GM12878 (cell line): Measurements from ENCODE around the gene TNFAIP8L1.

Source experiments
- ATF3 ChIP-seq: IDR thresholded peaks from 2 replicates; pipeline ENCODE4 v1.6.1; 2011; ENCODE audit warnings: low read depth, mild to moderate bottlenecking, low read length, moderate library complexity, borderline replicate concordance; ENCODE audit errors: extremely low read depth
- CUX1 ChIP-seq: IDR thresholded peaks from 2 replicates; pipeline ENCODE4 v1.6.1; 2012; ENCODE audit warnings: improper control_type of control experiment, low read depth, low read length; ENCODE audit not compliant: insufficient replicate concordance
- FOXM1 ChIP-seq: IDR thresholded peaks from 2 replicates; pipeline ENCODE4 v1.6.1; 2012; ENCODE audit warnings: low read depth, mild to moderate bottlenecking, inconsistent platforms, low read length, moderate library complexity
- HDAC6 ChIP-seq: fragments of 200-600 bp; sonication (generic); IDR thresholded peaks from one replicate; pipeline ENCODE4 v1.8.0; 2017; ENCODE audit warnings: antibody characterized with exemption; ENCODE audit not compliant: unreplicated experiment
- IRF4 ChIP-seq: IDR thresholded peaks from 2 replicates; pipeline ENCODE4 v1.6.1; 2011; ENCODE audit warnings: low read depth, low read length
- MXI1 ChIP-seq: fragments of 150-350 bp; IDR thresholded peaks from 2 replicates; pipeline ENCODE4 v1.6.1; 2011; ENCODE audit warnings: low read depth, mild to moderate bottlenecking, inconsistent platforms, low read length, improper control_type of control experiment
- NFIC ChIP-seq: IDR thresholded peaks from 2 replicates; pipeline ENCODE4 v1.6.1; 2012; ENCODE audit warnings: low read depth, mild to moderate bottlenecking, inconsistent platforms, low read length, moderate library complexity
- NR2C2 ChIP-seq: IDR thresholded peaks from 2 replicates; pipeline ENCODE4 v1.6.1; 2011; ENCODE audit warnings: borderline replicate concordance, low read depth; ENCODE audit not compliant: control insufficient read depth, insufficient read length
- POLR2AphosphoS5 ChIP-seq: IDR thresholded peaks from 2 replicates; pipeline ENCODE4 v1.6.1; 2011; ENCODE audit warnings: mild to moderate bottlenecking, low read length, inconsistent platforms
- RCOR1 ChIP-seq: conservative IDR thresholded peaks from 2 replicates; pipeline ENCODE4 v1.6.1; 2012; ENCODE audit warnings: low read depth, low read length, improper control_type of control experiment
- SUZ12 ChIP-seq: fragments of 200-600 bp; sonication (generic); IDR thresholded peaks from one replicate; pipeline ENCODE4 v1.6.1; 2018; ENCODE audit warnings: antibody characterized with exemption, mild to moderate bottlenecking; ENCODE audit not compliant: unreplicated experiment
- TAF1 ChIP-seq: IDR thresholded peaks from 2 replicates; pipeline ENCODE4 v1.6.1; 2011; ENCODE audit warnings: mild to moderate bottlenecking, low read depth, low read length, borderline replicate concordance
- TBL1XR1 ChIP-seq: IDR thresholded peaks from 2 replicates; pipeline ENCODE4 v1.6.1; 2012; ENCODE audit warnings: low read depth, low read length, improper control_type of control experiment
- TF ChIP-seq, protein P1 (sequence below), 3 experiments: IDR thresholded peaks in 2 of 3; conservative IDR thresholded peaks in 1 of 3; 2 replicates each; pipeline ENCODE4 v1.5.1; 2011; ENCODE audit warnings: low read depth in 3 of 3, low read length in 3 of 3, mild to moderate bottlenecking in 3 of 3, control low read depth in 2 of 3, moderate library complexity in 2 of 3, inconsistent platforms in 1 of 3, mixed read lengths in 1 of 3; ENCODE audit not compliant: control insufficient read depth in 2 of 3, insufficient read depth in 1 of 3; ENCODE audit errors: extremely low read depth in 1 of 3

- no peak for TF ChIP-seq HDAC6
- no peak for TF ChIP-seq SUZ12
- TF ChIP-seq, protein P1, sequence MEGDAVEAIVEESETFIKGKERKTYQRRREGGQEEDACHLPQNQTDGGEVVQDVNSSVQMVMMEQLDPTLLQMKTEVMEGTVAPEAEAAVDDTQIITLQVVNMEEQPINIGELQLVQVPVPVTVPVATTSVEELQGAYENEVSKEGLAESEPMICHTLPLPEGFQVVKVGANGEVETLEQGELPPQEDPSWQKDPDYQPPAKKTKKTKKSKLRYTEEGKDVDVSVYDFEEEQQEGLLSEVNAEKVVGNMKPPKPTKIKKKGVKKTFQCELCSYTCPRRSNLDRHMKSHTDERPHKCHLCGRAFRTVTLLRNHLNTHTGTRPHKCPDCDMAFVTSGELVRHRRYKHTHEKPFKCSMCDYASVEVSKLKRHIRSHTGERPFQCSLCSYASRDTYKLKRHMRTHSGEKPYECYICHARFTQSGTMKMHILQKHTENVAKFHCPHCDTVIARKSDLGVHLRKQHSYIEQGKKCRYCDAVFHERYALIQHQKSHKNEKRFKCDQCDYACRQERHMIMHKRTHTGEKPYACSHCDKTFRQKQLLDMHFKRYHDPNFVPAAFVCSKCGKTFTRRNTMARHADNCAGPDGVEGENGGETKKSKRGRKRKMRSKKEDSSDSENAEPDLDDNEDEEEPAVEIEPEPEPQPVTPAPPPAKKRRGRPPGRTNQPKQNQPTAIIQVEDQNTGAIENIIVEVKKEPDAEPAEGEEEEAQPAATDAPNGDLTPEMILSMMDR (IDR thresholded peaks at IDR 0.05 in 2 of 3, conservative IDR thresholded peaks at IDR 0.05 in 1 of 3; ENCODE audit: control insufficient read depth in 2 of 3, extremely low read depth in 1 of 3, insufficient read depth in 1 of 3, low read depth in 3 of 3, low read length in 3 of 3): no peak
- TF ChIP-seq FOXM1: no peak
- TF ChIP-seq RCOR1: no peak
- no peak for TF ChIP-seq TBL1XR1
- no peak for TF ChIP-seq MXI1
- TF ChIP-seq IRF4: no peak
- TF ChIP-seq NFIC: no peak
- no peak for TF ChIP-seq NR2C2
- TF ChIP-seq TAF1: no peak
- no peak for TF ChIP-seq POLR2AphosphoS5
- no peak for TF ChIP-seq CUX1
- TF ChIP-seq ATF3: no peak
These were observed 23.5 kb downstream of the TNFAIP8L1 start for GRCh38 chr19:4662812-4663211.
